Adrenal gland (tissue), 12 donors: ENCODE data around the gene GRIA1. TPM values are rescaled to one million over a fixed set of nuclear protein-coding genes. Genes with fewer than 3 reads are reported as not detected.
"Not testable (repeated sequence)": the region's sequence is repeated elsewhere in the genome, so short reads cannot be mapped to it uniquely, and the experiment has no call there.

ENCODE experiments used
- DNase-seq, 7 donors: peaks; one replicate each; pipeline ENCODE4 v3.0.0-alpha.2; 2019 to 2020
- H3K27ac ChIP-seq, 5 donors: fragments of 200-600 bp; sonication (generic) in 4 of 5; 1 replicate in 3 of 5; 2 replicates in 2 of 5; pipeline versions ENCODE4 v1.5.1 to v1.8.0; 2016 to 2020; ENCODE audit warnings: mild to moderate bottlenecking in 1 of 5
- H3K27me3 ChIP-seq: fragments of 200-600 bp; 2 replicates; pipeline ENCODE4 v1.8.0; 2021
- H3K36me3 ChIP-seq, 2 donors: fragments of 200-600 bp; replicated peaks in 1 of 2; 1 replicate in 1 of 2; 2 replicates in 1 of 2; pipeline versions ENCODE4 v1.5.1 to v1.8.0; 2018 to 2022
- H3K4me1 ChIP-seq, 2 donors: fragments of 200-600 bp; replicated peaks in 1 of 2; 1 replicate in 1 of 2; 2 replicates in 1 of 2; pipeline versions ENCODE4 v1.5.1 to v1.8.0; 2018 to 2021
- H3K4me3 ChIP-seq, 4 donors: fragments of 200-600 bp; sonication (generic) in 3 of 4; one replicate each; pipeline ENCODE4 v1.5.1; 2016 to 2018
- H3K9me3 ChIP-seq, 3 donors: fragments of 200-600 bp; sonication (generic) in 1 of 3; replicated peaks in 1 of 3; 1 replicate in 2 of 3; 2 replicates in 1 of 3; pipeline versions ENCODE4 v1.5.1 to v1.8.0; 2016 to 2021
- CTCF ChIP-seq, 6 experiments: fragments of 450-650 bp in 4 of 6; fragments of 200-600 bp in 2 of 6; sonication (generic) in 1 of 6; IDR thresholded peaks; 1 replicate in 5 of 6; 2 replicates in 1 of 6; pipeline versions ENCODE4 v1.5.1 to v1.8.0; 2016 to 2021; ENCODE audit warnings: antibody characterized with exemption in 6 of 6, mild to moderate bottlenecking in 2 of 6, moderate library complexity in 1 of 6
- POLR2A ChIP-seq, 2 donors: fragments of 450-650 bp; IDR thresholded peaks; one replicate each; pipeline ENCODE4 v1.6.1; 2017; ENCODE audit warnings: antibody characterized with exemption in 2 of 2, mild to moderate bottlenecking in 2 of 2, moderate library complexity in 1 of 2
- WGBS, 4 donors: extraction: QIAGEN DNeasy Blood & Tissue Kit in 2 of 4; methylation state at CpG; one replicate each; pipeline versions ENCODE4 v1.1.5 to v1.1.7; 2013 to 2017; 5-methylcytosine and 5-hydroxymethylcytosine counted together
- intact Hi-C, 2 donors: fragments of 100-400 bp; cut with DNase I; formaldehyde crosslinking; loops; one replicate each; pipeline versions ENCODE4 v1.14.1 to v1.15.0; 2022 to 2023
- polyA plus RNA-seq, 3 donors: library from polyadenylated mRNA; stranded (reverse); fragments of 200-250 nt in 2 of 3; fragments of 350-450 nt in 1 of 3; fragmentation: Illumina TruSeq in 1 of 3; extraction: RNeasy Lipid Tissue Mini Kit (QIAGEN cat#74804) in 1 of 3; gene quantifications; one replicate each; pipeline ENCODE4 v1.2.3, GENCODE V29; 2013 to 2014
- total RNA-seq, 9 donors: library from RNA; depleted of rRNA in 4 of 9; stranded (reverse); fragments of >200 nt in 4 of 9; fragments of 120-200 nt in 1 of 9; fragmentation: NEBNext Ultra II Directional in 1 of 9; extraction: Animal tissue kit (Norgen Biotek cat#: 25700) in 1 of 9; gene quantifications; one replicate each; pipeline versions ENCODE4 v1.1.0 to v1.2.4, GENCODE V29; 2013 to 2023
- donor health status: healthy with polysubstance abuse.
- donor health status: Bipolar disorder and iron deficiency.
- donor health status: DM: yes; HTN: yes; CAD: no.
- donor health status: DM: no; HTN: no; CAD: no.
- donor health status: DM: no; HTN: no; CAD: no.
- donor health status: DM: yes; HTN: yes; CAD: no.

Gene GRIA1
- total and polyA plus RNA-seq, 12 donors, result 0.12 to 2.3 (median 0.86) TPM

- Histone ChIP-seq H3K4me1 (no peaks in the 10 kb centered on the region), H3K27me3 (no peaks in the 10 kb centered on the region), H3K36me3 (no peaks in the 10 kb centered on the region), H3K27ac (no peak overlapping the region), H3K4me3 (no peak overlapping the region), H3K9me3 (no peaks in the 10 kb centered on the region)
- intact Hi-C loops, result no loop called here
- DNase-seq, result no peak
- 51 to 76% (median 70%) methylated on average over 3 to 4 of the region's 4 CpGs for WGBS, 4 donors
- no peak for TF ChIP-seq CTCF (IDR thresholded peaks at IDR 0.05)
- TF ChIP-seq POLR2A (IDR thresholded peaks at IDR 0.05), result no peak
Observed at GRCh38 chr5:153827397-153827796, 336.9 kb downstream of the GRIA1 start.

GRCh38 chr5:153829510-153830065 is 339.1 kb downstream of the GRIA1 start:
- Histone ChIP-seq H3K4me3 (no peak overlapping the region), H3K36me3 (no peaks in the 10 kb centered on the region), H3K27ac (no peak overlapping the region), H3K4me1 (no peaks in the 10 kb centered on the region), H3K9me3 (no peaks in the 10 kb centered on the region), H3K27me3 (no peaks in the 10 kb centered on the region)
- no peak for DNase-seq
- intact Hi-C loops, result no loop called here
- 65 to 76% (median 75%) methylated on average over 8 of the region's 8 CpGs for WGBS, 4 donors
- TF ChIP-seq POLR2A (IDR thresholded peaks at IDR 0.05), result no peak
- no peak for TF ChIP-seq CTCF (IDR thresholded peaks at IDR 0.05)

DNA sequence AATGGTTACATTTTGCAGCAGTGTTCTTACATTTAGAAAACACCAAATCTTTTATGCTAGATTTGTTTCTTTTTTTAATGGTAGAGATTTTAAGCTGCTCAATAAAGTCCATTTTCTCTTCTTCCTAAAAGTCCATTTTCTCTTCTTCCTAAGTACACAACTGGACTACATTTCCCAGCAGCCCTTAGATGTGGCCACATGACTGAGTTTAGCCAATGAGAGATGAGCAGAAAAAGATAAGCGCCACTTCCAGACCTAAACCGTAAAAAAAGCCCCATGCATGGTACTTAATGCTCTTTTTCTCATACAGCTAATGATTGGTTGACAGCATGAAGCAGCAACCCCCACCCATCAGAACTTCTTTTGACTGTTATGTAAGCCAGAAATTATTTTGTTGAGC is 341.5 kb downstream of the GRIA1 start:
- WGBS, 4 donors, result 50 to 68% (median 59%) methylated on average over 2 of the region's 2 CpGs

GRCh38 chr5:153835891-153836515 is 345.5 kb downstream of the GRIA1 start:
- H3K36me3 ChIP-seq, result no peaks in the 10 kb centered on the region
- 74 to 89% (median 79%) methylated on average over 3 to 4 of the region's 4 CpGs for WGBS, 4 donors
- TF ChIP-seq POLR2A (IDR thresholded peaks at IDR 0.05), result no peak
- TF ChIP-seq CTCF (IDR thresholded peaks at IDR 0.05), result no peak
- DNase-seq, result no peak
- no peak overlapping the region for H3K27ac ChIP-seq
- H3K4me3 ChIP-seq, result no peak overlapping the region
- H3K9me3 ChIP-seq, result no peaks in the 10 kb centered on the region
- no peaks in the 10 kb centered on the region for H3K27me3 ChIP-seq
- intact Hi-C loops, result no loop called here
- H3K4me1 ChIP-seq, result no peaks in the 10 kb centered on the region

More for the DNA sequence above, 341.5 kb downstream of the GRIA1 start:
- TF ChIP-seq CTCF (IDR thresholded peaks at IDR 0.05) (no peak), POLR2A (IDR thresholded peaks at IDR 0.05) (no peak)
- intact Hi-C loops, result no loop called here
- H3K27ac ChIP-seq, result no peak overlapping the region
- H3K36me3 ChIP-seq, result no peaks in the 10 kb centered on the region
- H3K27me3 ChIP-seq, result no peaks in the 10 kb centered on the region
- H3K4me1 ChIP-seq, result no peaks in the 10 kb centered on the region
- peak in 1 of 7 donors; percentile 3 for DNase-seq
- H3K9me3 ChIP-seq, result no peaks in the 10 kb centered on the region
- H3K4me3 ChIP-seq, result no peak overlapping the region

- H3K27me3 ChIP-seq, H3K9me3 ChIP-seq, intact Hi-C loops, H3K4me3 ChIP-seq, H3K36me3 ChIP-seq, DNase-seq, H3K27ac ChIP-seq, H3K4me1 ChIP-seq: not testable (repeated sequence)
- 56 to 66% (median 63%) methylated on average over 6 of the region's 6 CpGs for whole genome bisulfite sequencing, 4 donors
Observed at GRCh38 chr5:153849303-153850113, 359.0 kb downstream of the GRIA1 start.
